ENCODE results near the gene LCMT1. TPM values are rescaled to one million over a fixed set of nuclear protein-coding genes. Genes with fewer than 3 reads are reported as not detected.

Gene LCMT1
- total and polyA plus RNA-seq, 2 of the 13 experiments (the other 11 are each of a cell fraction or from before 2014, with no cell fraction given) = 41.2 to 48.7 TPM

DNA sequence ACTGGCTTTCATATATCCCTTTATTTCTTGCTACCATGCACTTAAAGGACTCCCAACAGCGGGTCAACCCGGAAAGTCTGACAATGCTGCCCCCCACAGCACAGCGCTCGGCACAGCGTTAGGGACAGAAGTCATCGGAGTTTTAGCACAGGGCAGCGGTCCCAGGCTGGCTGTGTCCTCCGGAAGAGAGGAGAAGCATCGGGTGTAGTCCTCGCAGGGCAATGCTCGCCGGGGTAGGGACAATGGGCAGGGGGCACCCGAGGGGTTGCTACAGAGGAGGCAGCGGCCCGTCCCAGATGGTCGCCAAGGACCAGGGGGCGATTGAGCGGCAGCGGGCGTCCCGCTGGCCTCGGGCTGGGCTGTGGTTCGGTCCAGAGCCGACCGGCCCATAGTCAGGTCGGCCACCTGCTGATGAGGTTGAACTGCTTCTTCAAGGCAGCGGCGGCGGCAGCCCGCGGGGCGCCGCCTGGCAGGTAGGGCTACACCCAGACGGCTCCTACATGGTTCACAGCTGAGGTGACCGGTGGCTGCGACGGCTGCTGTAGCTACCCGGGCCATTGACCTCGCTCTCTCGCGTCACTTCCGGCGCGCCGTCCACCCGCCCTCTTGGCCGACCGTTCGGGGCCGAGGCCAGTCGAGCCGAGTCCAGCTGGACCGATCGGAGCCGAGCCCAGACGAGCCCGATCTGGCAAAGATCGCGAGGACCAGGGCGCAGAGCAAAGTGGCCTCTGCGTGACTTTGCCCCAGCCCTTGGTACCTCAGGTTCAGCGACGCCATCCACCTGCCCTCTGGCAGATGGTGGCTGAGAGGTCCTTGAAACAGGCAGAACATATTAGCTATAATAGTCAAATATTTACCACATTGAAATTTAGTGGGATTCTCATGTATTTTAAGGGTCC lies 4.7 kb upstream of the LCMT1 start (continued):
- TF ChIP-seq MED8 (CRISPR knock-in tag; IDR thresholded peaks at IDR 0.05; ENCODE audit: insufficient replicate concordance) = peak; percentile 95
- peak; percentile 98 for TF ChIP-seq ZNF777 (CRISPR knock-in tag; IDR thresholded peaks at IDR 0.05)
- peak; percentile 73; the same call in 1 of the 2 replicates for TF ChIP-seq CBX5 (CRISPR knock-in tag; IDR thresholded peaks at IDR 0.05; ENCODE audit: borderline replicate concordance)
- peak; percentile 92 for TF ChIP-seq ZMYM2 (CRISPR knock-in tag; IDR thresholded peaks at IDR 0.05)
- no peak; the same call in 1 of the 2 replicates for TF ChIP-seq ZNF557 (CRISPR knock-in tag; IDR thresholded peaks at IDR 0.05)
- TF ChIP-seq ZNF256 (CRISPR knock-in tag; conservative IDR thresholded peaks at IDR 0.05) = peak; percentile 49; the same call in 1 of the 2 replicates
- peak; percentile 73 for TF ChIP-seq TEAD3 (CRISPR knock-in tag; optimal IDR thresholded peaks at IDR 0.05; ENCODE audit: borderline replicate concordance)
- TF ChIP-seq PPARG (CRISPR knock-in tag; conservative IDR thresholded peaks at IDR 0.05) = peak; percentile 52
- TF ChIP-seq ZNF431 (CRISPR knock-in tag; IDR thresholded peaks at IDR 0.05; ENCODE audit: borderline replicate concordance, low read depth) = peak; percentile 97
- TF ChIP-seq, protein P1, sequence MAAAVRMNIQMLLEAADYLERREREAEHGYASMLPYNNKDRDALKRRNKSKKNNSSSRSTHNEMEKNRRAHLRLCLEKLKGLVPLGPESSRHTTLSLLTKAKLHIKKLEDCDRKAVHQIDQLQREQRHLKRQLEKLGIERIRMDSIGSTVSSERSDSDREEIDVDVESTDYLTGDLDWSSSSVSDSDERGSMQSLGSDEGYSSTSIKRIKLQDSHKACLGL (CRISPR knock-in tag; IDR thresholded peaks at IDR 0.05) = peak; percentile 93; the same call in 1 of the 2 replicates
- TF ChIP-seq RBFOX2 (IDR thresholded peaks at IDR 0.05; ENCODE audit: low read depth, low read length) = peak; percentile 97
- TF ChIP-seq RBM39 (IDR thresholded peaks at IDR 0.05; ENCODE audit: low read depth, low read length, poor library complexity, severe bottlenecking) = peak; percentile 85
- no peak for TF ChIP-seq TCF7 (IDR thresholded peaks at IDR 0.05; ENCODE audit: low read depth)
- TF ChIP-seq ZNF263 (CRISPR knock-in tag; IDR thresholded peaks at IDR 0.05) = no peak; the same call in 1 of the 2 replicates
- TF ChIP-seq TP53 (CRISPR knock-in tag; conservative IDR thresholded peaks at IDR 0.05) = peak; percentile 60
- TF ChIP-seq NPAS2 (CRISPR knock-in tag; IDR thresholded peaks at IDR 0.05; ENCODE audit: borderline replicate concordance) = no peak
- 0 out of 2 replicates have a peak, but pooled peaks have one; percentile 35 for TF ChIP-seq ZNF260 (CRISPR knock-in tag; IDR thresholded peaks at IDR 0.05; ENCODE audit: borderline replicate concordance, low read depth)
- 0 out of 2 replicates have a peak, but pooled peaks have one; percentile 72 for TF ChIP-seq SMYD3 (CRISPR knock-in tag; IDR thresholded peaks at IDR 0.05)
- TF ChIP-seq CHD4 (IDR thresholded peaks at IDR 0.05; ENCODE audit: borderline replicate concordance, low read length) = no peak
- TF ChIP-seq TCF12 (IDR thresholded peaks at IDR 0.05) = no peak
- TF ChIP-seq TCF12 (CRISPR knock-in tag; IDR thresholded peaks at IDR 0.05) = peak; percentile 88; the same call in 1 of the 2 replicates
- TF ChIP-seq, protein P2, sequence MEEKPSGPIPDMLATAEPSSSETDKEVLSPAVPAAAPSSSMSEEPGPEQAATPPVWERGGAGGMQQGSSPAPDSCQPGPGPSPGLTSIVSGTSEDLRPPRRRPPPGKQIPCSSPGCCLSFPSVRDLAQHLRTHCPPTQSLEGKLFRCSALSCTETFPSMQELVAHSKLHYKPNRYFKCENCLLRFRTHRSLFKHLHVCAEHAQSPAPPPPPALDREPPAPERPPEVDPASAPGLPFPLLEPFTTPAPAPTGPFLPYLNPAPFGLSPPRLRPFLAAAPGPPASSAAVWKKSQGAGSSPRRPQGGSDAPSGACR (CRISPR knock-in tag; IDR thresholded peaks at IDR 0.05) = peak; percentile 99
- peak; percentile 70; the same call in 1 of the 2 replicates for TF ChIP-seq ZNF589 (CRISPR knock-in tag; conservative IDR thresholded peaks at IDR 0.05)
